Activated CD8-positive, alpha-beta memory T cell treated with anti-CD3 and anti-CD28 coated beads for 48 hours (primary cell): ENCODE data around the gene TSPAN14.
"Not testable (repeated sequence)": the region's sequence is repeated elsewhere in the genome, so short reads cannot be mapped to it uniquely, and the experiment has no call there.

ENCODE experiments used
- DNase-seq, 3 experiments: peaks; one replicate each; pipeline ENCODE4 v3.0.0-alpha.2; 2020; ENCODE audit warnings: low read depth in 2 of 3, low spot score in 2 of 3

Gene TSPAN14

GRCh38 chr10:80539421-80540031 is 85.4 kb downstream of the TSPAN14 start:
- DNase-seq: no peak

DNA sequence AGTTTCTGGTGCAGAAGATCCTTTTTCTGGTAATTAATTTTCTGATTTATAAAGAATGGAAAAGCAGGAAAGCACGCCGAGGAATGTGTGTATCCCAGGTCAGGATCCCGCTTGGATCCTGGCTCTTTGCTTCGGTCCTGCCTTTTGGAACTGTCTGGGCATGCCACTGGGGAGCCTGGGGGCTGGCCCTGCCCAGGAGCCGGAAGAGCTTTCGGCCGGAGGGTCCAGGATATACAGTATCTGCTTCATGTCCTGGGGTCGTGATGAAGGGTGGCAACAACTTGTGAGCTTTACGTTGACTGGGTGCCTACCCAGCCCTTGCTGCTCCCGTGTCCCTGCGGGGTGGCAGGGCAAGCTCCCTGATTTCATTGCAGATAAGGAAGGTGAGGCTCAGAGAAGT is 86.0 kb downstream of the TSPAN14 start:
- no peak for DNase-seq

- DNase-seq: no peak
These were observed 86.5 kb downstream of the TSPAN14 start for GRCh38 chr10:80540618-80540980.

- DNase-seq: no peak
These were observed 87.1 kb downstream of the TSPAN14 start for GRCh38 chr10:80540981-80541750.

DNA sequence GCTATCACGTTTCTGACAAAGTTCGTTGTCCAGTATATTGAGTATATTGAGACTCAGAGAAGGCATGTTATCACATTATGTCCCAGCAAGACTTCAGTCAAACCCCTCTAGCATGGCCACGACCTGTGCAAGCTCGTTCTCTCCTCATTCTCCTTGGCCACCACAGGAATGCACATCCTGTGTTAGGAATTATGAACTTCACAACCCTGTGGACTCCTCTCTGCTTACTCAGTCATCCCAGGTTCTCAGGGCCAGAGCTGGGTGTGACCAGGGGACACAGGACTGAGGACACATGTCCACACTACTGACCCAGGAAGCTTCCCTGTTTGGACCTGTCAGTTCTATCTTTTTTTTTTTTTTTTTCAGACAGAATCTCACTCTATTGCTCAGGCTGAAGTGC is 87.9 kb downstream of the TSPAN14 start:
- no peak for DNase-seq

GRCh38 chr10:80542652-80543318 is 88.7 kb downstream of the TSPAN14 start:
- DNase-seq: no peak

- DNase-seq: not testable (repeated sequence)
These were observed 89.2 kb downstream of the TSPAN14 start for GRCh38 chr10:80543319-80543672.

DNA sequence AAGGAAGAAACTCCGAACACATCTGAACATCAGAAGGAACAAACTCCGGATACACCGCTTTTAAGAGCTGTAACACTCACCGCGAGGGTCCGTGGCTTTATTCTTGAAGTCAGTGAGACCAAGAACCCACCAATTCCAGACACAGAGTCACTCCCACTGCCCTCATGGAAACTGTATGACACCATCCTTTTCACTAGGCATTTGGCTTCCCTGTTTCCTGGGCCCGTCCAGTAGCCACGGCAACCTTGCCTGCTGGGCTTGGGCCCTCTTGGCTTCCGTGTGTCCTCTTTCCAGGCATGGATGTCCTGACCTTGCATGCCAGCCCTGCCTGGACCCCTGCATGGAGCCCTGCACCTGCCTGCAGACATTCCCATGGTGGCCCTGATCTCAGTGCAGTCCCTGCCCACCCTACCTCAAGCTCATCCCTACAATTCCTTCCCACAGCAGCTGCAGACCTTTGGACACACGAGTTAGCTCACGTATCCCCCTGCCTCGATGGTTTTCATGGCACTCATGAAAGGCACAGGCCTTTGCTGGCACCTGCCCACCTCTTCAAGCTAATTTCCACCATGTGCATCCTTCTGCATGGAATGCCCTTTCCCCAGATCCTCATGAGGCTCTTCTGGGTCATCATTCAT is 90.3 kb downstream of the TSPAN14 start:
- no peak for DNase-seq

- no peak for DNase-seq
These were observed 91.3 kb downstream of the TSPAN14 start for GRCh38 chr10:80545258-80545881.

DNA sequence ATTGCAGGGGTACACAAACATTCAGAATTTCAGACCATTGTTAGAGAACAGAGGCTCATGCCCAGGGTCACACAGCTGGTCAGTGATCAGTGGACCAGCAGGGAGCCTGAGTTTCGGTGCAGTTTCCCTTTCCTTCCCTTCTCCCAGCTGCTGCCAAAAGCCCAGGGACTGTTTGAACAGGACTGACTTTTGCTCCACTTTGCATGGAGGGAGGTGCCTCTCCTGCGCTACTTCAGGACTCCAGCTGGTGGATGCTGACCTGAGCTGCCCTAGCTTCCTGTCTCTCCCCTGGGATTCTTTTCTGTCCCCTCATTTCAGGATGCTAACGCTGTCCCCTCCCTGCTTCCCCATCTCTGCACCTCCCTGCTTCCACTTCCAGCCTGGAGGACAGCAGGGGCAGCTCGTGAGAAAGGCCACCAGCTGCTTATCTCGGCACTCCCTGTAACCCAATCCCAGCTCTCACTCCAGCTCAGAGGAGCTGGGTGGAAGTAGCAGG is 98.1 kb downstream of the TSPAN14 start:
- DNase-seq: no peak

DNA sequence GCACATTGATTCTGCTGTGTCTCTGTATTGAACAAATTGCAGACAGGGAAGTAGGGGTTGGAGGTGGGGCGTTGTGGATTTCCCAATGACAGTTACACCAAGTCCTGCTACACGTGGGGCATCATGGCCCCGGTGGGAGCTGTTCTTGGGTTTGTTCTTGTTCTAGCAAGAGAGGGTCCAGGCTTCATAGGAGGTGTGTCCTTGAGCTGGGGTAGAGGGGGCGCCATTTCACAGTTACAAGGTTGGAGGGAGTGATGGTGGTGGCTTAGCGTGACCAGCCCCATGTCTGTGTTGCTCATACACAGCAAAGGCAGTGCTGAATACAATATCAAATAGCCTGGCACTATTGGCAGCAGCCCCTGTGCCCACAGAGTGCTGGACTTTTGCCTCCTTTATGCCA is 99.3 kb downstream of the TSPAN14 start:
- DNase-seq: no peak

DNA sequence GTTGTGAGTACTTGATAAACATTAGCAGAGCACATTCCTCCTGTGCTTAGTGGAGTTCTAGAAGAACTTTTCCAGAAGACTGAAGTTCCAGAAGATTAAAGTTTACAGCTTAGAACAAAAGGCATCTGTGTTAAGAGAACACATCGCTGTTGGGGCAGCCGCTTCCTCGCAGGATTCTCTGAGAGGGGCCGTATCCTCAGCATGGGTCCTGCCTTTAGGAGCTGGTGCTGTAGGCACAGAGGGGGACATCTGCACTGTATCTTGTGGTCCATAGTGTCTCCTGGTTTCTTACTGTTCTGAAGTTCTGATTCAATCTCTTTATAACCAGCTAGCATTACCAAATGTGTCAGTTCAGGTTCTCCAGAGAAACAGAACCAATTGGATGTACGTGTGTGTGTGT is 99.9 kb downstream of the TSPAN14 start:
- DNase-seq: no peak

- no peak for DNase-seq
These were observed 101.3 kb downstream of the TSPAN14 start for GRCh38 chr10:80555415-80555814.

GRCh38 chr10:80561950-80562349 is 107.8 kb downstream of the TSPAN14 start:
- DNase-seq: no peak

DNA sequence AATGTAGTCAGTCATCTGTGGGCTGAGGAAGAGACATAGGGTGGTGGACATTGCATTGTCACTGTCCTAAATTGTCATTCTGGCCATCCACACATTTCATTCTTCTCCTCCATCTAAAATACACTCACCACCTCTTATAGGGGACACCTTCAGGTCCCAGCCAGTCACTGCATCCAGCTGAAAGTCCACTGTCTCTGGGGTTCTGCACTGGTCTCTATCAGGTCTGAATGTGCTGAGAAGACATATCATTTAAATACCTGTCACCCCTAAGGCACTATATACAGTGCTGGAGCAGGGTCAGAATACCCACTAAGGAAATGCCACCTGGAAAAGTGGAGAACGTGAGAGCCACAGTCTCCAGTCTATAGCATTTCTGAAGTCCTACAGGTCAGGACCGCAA is 113.2 kb downstream of the TSPAN14 start:
- no peak for DNase-seq

DNA sequence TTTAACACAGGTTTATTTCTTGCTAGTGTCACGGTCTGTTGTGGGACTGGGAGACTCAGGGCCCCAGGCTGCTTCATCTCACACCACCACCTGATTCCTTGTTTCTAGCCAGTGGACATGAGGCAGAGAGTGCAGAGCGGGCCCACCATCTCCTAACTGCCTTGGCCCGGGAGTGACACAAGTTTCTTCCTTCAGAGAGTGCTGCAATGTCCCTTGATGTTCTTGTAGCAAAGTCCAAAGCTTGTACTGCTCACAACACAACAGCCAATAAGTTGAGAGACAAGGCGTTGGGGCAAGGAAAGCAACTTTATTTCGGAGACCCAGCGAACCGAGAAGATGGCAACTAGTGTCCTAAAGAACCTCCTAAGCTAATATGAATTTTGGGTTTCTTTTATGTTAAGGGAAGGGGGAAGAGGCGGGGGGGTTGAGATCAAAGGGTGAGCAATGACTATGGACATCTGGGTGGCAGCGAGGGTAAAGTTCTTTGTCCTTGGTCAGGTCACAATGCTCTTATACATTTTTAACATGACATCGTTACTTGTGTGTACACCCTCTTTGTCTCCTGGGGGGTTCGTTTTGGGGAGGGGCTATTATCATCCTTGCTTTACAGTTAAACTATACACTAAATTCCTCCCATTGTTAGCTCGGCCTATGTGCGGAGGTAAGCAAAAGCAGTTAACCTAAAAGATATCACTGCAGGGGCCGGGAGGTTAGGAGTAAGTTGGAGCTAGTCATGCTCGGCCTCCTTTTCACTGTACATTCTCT is 115.2 kb downstream of the TSPAN14 start:
- DNase-seq: no peak

DNA sequence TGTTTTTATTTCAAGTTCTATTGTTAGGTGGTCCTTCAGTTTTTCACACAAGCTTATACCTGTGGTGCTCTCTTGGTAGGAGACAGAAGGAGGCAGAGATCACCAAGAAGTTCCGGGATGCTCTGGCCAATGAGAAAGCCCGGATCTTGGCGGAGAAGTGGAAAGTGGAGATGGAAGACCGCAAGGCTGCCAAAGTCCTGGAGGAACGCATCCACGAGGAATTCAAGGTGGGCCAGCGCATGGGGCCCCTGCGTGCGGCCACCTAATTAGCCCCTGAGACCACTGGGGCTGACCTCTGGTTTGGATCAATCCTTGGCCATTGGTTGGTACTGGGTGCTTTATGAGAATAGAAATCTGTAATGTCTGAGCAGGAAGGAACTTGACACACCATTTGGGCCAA is 117.2 kb downstream of the TSPAN14 start:
- DNase-seq: no peak

DNA sequence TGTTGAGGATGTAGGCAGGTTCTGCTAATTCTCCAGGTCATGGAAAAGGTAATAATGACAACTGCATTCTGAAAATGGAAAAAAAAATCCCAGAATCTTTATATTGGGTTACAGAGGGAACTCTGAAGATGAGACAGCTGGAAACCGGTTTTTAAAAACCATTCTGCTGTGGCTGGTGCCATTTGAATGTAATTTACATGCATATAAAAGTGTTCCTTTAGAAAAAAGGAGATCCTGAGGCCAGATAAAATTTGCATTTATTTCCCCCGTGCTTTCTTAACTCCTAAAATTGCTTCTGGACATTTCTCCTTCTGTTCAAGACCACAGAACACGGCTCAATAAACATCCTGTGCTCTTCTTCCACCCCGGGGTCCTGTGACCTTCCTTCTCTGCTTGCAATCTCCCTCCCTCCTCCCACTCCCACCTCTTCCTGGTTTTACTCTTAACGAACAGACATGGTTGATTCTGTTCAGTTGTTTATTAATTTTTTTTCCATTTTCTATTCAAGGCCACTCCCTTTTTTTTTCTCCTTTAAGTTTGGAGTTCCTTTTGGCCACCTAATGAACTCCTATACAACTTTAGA is 125.2 kb downstream of the TSPAN14 start:
- DNase-seq: no peak

DNA sequence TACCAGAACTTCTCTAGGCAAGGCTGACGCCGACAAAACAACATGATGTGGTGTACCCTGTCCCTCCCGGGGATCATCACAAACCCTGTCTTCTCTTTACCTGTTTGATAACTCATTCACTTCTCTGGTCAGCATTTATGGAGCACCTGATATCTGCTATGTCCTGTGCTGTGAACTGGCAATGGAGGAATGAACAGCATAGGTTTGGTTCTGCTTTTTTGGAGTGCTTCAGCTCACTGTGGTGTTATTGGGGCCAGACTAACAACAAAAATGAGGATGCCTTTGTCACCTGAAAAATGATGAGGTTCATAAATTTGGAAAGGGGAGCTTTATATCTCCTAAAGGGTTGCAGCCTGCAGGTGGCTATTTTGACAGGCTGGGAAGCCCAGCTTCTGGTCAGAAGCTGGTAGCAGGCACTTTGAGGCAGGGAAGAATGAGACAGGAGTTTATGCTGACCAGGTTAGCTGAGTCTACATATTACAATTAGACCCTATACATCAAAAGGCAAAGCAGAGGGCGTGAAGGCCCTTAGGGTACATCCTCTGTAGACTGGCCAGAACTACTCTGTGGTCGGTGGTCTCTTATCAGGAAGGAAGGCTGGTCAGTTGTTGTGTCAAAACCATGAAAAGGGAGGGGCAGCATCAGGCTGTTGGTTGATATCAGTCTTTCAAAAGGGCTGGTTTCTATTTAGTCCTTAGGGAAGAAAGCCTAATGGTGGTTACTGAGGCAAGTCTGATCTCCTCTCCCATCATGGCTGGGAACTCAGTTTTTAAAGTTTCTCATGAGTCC is 125.9 kb downstream of the TSPAN14 start:
- DNase-seq: no peak
